ENCODE measurements around the gene SUMF2. TPM values are rescaled to one million over a fixed set of nuclear protein-coding genes. Genes with fewer than 3 reads are reported as not detected.

The SUMF2 gene
- total and polyA plus RNA-seq, 2 of the 13 experiments (the other 11 are each of a cell fraction or from before 2014, with no cell fraction given): 48.9 to 54.4 TPM

GRCh38 chr7:56106108-56107073 is 42.3 kb downstream of the SUMF2 start, which contains the start of gene CHCHD2 (continued):
- TF ChIP-seq ZNF414 (CRISPR knock-in tag; IDR thresholded peaks at IDR 0.05) (no peak), GPBP1L1 (CRISPR knock-in tag; IDR thresholded peaks at IDR 0.05) (no peak), MTA1 (CRISPR knock-in tag; IDR thresholded peaks at IDR 0.05; ENCODE audit: borderline replicate concordance) (peak; percentile 30; the same call in 1 of the 2 replicates), ZNF776 (CRISPR knock-in tag; IDR thresholded peaks at IDR 0.05) (peak; percentile 33; the same call in 1 of the 2 replicates), ZFP82 (CRISPR knock-in tag; IDR thresholded peaks at IDR 0.05; ENCODE audit: borderline replicate concordance) (peak; percentile 88; the same call in 1 of the 2 replicates), NFE2 (CRISPR knock-in tag; IDR thresholded peaks at IDR 0.05) (no peak), ZNF292 (CRISPR knock-in tag; IDR thresholded peaks at IDR 0.05; ENCODE audit: borderline replicate concordance, low read depth) (no peak), ZNF839 (CRISPR knock-in tag; IDR thresholded peaks at IDR 0.05; ENCODE audit: borderline replicate concordance) (peak; percentile 84; the same call in 1 of the 2 replicates), POGZ (CRISPR knock-in tag; IDR thresholded peaks at IDR 0.05) (peak; percentile 93), MEF2D (CRISPR knock-in tag; IDR thresholded peaks at IDR 0.05) (peak; percentile 90), KLF9 (CRISPR knock-in tag; IDR thresholded peaks at IDR 0.05; ENCODE audit: low read depth) (no peak), ZC3H13 (CRISPR knock-in tag; IDR thresholded peaks at IDR 0.05) (peak; percentile 88; the same call in 1 of the 2 replicates), ZNF317 (CRISPR knock-in tag; IDR thresholded peaks at IDR 0.05) (peak; percentile 51; the same call in 1 of the 2 replicates), WIZ (CRISPR knock-in tag; IDR thresholded peaks at IDR 0.05) (peak; percentile 23; the same call in 1 of the 2 replicates), MAFF (IDR thresholded peaks at IDR 0.05; ENCODE audit: low read depth, low read length) (no peak), ZNF773 (CRISPR knock-in tag; IDR thresholded peaks at IDR 0.05; ENCODE audit: borderline replicate concordance) (no peak), IKZF1 (IDR thresholded peaks at IDR 0.05) (no peak), SKI (IDR thresholded peaks at IDR 0.05; ENCODE audit: partially characterized antibody) (no peak), RXRB (CRISPR knock-in tag; IDR thresholded peaks at IDR 0.05; ENCODE audit: borderline replicate concordance) (peak; percentile 65; the same call in 1 of the 2 replicates), ERF (CRISPR knock-in tag; IDR thresholded peaks at IDR 0.05) (no peak; the same call in none of the 2 replicates), ZNF337 (CRISPR knock-in tag; IDR thresholded peaks at IDR 0.05; ENCODE audit: borderline replicate concordance, low read depth) (0 out of 2 replicates have a peak, but pooled peaks have one; percentile 48)
- TF ChIP-seq, protein P1, sequence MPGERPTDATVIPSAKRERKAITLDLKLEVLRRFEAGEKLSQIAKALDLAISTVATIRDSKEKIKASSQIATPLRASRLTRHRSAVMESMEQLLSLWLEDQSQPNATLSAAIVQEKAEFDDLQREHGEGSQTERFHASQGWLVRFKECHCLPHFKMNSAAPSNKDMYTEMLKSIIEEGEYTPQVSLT (CRISPR knock-in tag; IDR thresholded peaks at IDR 0.05; ENCODE audit: borderline replicate concordance, low read depth): no peak
- TF ChIP-seq, protein P2, sequence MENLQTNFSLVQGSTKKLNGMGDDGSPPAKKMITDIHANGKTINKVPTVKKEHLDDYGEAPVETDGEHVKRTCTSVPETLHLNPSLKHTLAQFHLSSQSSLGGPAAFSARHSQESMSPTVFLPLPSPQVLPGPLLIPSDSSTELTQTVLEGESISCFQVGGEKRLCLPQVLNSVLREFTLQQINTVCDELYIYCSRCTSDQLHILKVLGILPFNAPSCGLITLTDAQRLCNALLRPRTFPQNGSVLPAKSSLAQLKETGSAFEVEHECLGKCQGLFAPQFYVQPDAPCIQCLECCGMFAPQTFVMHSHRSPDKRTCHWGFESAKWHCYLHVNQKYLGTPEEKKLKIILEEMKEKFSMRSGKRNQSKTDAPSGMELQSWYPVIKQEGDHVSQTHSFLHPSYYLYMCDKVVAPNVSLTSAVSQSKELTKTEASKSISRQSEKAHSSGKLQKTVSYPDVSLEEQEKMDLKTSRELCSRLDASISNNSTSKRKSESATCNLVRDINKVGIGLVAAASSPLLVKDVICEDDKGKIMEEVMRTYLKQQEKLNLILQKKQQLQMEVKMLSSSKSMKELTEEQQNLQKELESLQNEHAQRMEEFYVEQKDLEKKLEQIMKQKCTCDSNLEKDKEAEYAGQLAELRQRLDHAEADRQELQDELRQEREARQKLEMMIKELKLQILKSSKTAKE (CRISPR knock-in tag; IDR thresholded peaks at IDR 0.05; ENCODE audit: borderline replicate concordance): no peak; the same call in 1 of the 2 replicates
- TF ChIP-seq, protein P3, sequence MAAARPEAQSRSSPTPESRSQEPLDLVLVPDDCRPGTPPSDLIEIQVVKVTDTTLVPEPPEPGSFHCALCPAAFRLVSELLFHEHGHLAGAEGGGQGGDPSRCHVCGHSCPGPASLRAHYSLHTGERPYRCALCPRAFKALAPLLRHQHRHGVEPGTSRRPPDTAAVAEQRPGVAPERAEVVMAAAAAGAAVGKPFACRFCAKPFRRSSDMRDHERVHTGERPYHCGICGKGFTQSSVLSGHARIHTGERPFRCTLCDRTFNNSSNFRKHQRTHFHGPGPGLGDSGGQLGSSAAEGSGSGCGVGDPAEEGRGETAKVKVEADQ (CRISPR knock-in tag; IDR thresholded peaks at IDR 0.05; ENCODE audit: borderline replicate concordance): peak; percentile 68; the same call in 1 of the 2 replicates

Data from HepG2 (cell line).